ENCODE measurements around the gene HTR2A.
"Not testable (repeated sequence)": the region's sequence is repeated elsewhere in the genome, so short reads cannot be mapped to it uniquely, and the experiment has no call there.

HTR2A gene

GRCh38 chr13:46804921-46805320 is 91.9 kb downstream of the HTR2A start:
- DNase-seq (ENCODE audit: low read depth) = not testable (repeated sequence)

DNA sequence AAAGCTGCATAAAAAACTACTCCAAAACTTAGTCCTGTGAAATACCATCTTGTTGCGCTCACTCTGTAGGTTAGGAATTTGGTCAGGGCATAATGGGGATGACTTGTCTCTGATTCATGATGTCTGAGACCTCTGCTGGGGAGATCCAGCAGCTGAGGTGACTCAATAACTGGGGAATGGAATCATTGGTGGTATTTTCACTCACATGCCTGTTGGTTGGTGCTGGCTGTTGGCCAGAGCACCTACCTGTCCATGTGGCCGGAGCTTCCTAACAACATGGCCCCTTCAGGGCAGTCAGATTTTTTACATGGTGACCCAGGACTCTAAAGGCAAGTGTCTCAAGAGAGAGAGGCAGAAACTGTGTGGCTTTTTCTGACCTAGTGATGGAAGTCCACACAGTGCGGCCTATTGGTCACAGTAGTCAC is 92.5 kb downstream of the HTR2A start:
- DNase-seq (ENCODE audit: low read depth) = no peak

DNA sequence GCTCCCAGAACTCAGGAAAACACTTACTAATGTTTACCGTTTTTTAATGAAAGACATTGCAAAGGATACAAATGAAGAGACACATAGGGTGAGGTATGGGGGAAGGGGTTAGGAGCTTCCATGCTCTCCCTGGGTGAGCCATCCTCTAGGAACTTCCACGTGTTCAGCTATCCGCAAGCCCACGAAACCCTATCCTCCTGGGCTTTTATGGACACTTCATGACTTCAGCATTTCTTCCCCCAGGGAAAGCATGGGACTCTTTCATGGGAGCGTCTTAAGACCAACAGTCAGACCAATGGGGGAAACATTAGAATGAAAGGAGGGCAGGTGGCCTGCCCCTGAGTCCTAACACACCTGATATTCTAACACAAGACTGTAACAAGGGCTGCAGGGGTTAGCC is 93.3 kb downstream of the HTR2A start:
- no peak for DNase-seq (ENCODE audit: low read depth)

GRCh38 chr13:46801858-46802257 is 95.0 kb downstream of the HTR2A start:
- DNase-seq (ENCODE audit: low read depth) = no peak

DNA sequence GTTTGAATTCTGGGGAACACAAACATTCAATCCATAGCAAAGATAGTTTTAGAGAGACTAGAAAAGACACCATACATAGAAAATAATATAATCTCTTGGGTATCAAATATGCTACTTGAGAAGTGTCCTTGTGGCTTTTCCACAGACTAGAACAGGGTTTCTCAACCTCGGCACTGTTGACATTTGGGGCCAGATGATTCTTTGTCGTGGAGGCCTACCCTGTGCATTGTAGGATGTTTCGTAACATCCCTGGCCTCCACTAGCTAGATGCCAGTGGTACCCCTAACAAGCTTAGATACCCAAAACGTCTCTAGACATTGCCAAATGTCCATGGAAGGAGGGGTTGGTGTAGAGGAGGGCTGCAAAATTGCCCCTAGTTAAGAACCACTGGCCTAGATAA is 97.7 kb downstream of the HTR2A start:
- DNase-seq (ENCODE audit: low read depth) = no peak

DNA sequence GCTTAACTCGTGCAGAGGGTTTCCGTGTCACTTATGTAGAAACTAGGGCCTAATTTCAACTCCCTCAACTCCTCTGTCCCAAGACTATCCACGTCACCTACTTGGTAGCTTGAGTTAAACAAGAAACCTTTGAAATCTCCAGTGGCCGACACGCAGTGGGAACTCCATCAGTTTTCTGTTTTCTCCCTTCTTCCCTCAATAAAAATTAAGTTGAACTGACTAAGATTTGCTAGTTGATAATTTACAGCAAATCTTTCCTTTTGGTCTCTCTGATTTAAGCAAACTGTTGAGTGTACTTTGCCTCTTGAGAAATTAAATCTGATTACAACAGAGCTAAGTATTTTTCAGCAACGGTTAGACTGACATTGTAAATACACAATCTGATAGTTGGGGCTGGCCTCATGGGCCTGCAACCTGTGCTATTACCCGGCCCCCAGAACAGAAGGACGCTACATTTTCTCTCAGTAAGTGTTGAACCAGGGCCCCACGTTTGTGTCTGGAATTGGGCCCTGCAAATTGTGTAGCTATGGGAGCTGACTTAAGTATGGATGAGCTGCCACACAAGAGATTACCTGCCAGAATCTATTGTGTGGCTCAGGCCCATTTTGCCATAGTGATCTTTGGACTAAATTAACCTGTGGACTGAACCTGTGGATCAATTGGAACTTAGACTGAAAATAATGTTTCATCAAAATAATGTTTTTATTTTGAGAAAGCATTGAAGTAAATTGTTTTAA is 99.2 kb downstream of the HTR2A start:
- no peak for DNase-seq (ENCODE audit: low read depth)

DNA sequence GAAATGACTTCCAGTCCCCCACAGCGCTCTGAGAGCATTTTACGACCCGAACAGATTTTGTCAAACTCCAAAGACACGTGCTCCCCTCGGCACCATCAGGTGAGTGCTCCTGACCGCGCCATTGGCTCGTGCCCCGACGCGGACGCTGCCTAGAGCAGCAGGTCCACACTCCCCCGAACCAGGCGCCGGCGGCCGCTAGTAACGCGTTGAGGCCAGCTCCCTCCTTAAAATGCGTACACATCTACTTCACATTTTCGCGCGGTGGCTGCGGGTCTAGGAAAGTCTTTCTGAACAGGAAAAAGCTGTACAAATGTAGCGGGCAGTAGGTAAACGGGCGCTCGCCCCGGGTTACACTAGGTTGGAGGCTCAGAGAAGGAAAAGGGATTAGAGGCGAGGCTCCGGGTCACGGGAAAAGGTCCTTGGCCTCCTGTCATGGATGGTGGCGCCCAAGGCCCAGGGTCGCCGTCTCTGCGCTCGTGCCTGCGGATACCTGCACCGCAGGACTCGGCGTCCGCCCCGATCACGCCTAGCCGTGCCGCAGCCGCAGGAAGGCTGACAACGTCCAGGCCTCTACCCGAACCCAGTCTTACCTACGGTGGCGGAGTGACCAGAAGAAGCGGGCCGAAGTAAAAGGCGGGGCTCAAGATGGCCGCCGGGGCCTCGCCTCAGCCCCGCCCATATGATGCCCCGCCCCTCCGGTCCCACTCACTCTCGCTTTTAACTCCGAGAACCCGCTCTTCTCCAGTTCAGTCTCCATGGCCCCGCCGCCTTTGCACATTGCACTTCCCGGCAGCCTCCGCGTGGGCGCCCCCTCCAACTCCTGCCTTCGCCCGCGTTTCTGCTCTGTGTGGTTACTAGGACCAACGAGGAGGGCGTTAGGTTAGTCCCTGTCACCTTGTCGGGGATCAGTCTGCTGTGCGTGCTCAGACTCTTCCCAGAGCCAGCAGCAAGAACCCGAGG is 100.1 kb downstream of the HTR2A start, which contains the start of gene ESD:
Gene ESD, minus strand, starts transcription at position 647 of the 960 bp plus-strand sequence. CDS start 5,748 bp downstream, outside the sequence.
- peak; percentile 85 for DNase-seq (ENCODE audit: low read depth)

- no peak for DNase-seq (ENCODE audit: low read depth)
Measured at GRCh38 chr13:46796129-46796514, 100.7 kb downstream of the HTR2A start.

- DNase-seq (ENCODE audit: low read depth) = no peak
Measured at GRCh38 chr13:46795321-46795720, 101.5 kb downstream of the HTR2A start.

DNA sequence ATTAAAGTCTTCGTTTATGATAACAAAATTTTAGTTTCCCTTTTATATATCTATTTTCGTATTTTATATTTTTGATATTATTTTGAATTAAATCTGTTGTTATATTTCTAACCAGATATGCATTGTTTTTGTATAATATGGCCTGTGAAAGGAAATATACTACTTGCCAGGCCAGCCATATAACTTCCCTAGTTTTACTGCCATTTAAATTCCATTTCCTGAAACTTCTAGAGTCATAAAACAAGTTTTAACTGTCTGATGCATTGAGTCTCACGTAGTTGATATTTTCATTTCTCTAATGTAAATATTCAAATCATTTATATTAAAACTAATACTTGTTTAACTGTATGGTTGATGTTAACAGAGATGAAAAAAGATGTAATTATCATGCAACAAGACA is 113.3 kb downstream of the HTR2A start:
- DNase-seq (ENCODE audit: low read depth) = no peak

GRCh38 chr13:46782691-46783090 is 114.2 kb downstream of the HTR2A start:
- DNase-seq (ENCODE audit: low read depth) = no peak

DNA sequence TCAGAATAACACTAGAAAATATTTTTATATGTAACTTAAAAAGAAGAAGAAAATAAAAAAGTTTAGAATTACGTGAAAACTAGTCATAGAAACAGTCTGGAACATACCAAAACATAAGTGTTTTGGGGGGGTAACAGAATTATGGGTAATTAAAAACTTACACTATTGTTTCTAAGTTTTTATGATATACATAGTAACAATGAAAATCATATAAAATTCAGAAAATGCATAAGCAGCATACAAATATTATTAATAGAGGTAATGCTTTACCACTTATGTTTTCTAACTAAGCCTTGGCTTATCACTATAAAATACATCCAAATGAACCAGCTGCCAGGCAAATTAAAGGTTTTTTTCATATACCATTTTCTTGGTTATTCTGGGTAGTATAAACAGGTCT is 114.8 kb downstream of the HTR2A start:
- DNase-seq (ENCODE audit: low read depth) = no peak

Measured in stimulated activated CD4-positive, alpha-beta T cell treated with anti-CD3 and anti-CD28 coated beads, Interleukin-2, amount 100 ng/mL, for 4 hours (primary cell).